Fibroblast of peridontal ligament (primary cell): ENCODE data around the gene SAA2.
"Not testable (repeated sequence)": the region's sequence is repeated elsewhere in the genome, so short reads cannot be mapped to it uniquely, and the experiment has no call there.

ENCODE experiments used
- DNase-seq: peaks from one replicate; pipeline ENCODE4 v3.0.0-alpha.2; 2010; ENCODE audit errors: extremely low read depth

Gene SAA2

DNA sequence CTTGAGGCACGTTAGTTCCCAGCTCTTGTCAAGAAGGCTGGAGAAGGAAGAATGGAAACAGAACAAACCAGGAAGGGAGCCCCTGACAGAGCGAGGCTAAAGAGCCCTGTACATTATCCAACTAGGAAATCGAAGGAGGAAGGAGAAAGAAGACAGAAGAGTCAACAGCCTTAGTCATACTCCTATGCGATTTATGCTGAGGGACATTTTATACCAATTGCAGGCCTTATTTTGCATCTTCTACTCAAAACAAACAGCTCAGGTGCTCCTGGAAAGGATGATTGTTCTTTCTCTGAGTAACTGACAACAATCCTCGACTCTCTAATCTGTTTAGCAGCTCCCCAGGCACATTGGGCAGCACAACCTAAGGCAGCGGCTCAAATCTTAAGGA lies 1.3 kb downstream of the SAA2 start:
- DNase-seq, result not testable (repeated sequence)

GRCh38 chr11:18246379-18247190 lies 1.9 kb downstream of the SAA2 start:
- DNase-seq, result not testable (repeated sequence)

DNA sequence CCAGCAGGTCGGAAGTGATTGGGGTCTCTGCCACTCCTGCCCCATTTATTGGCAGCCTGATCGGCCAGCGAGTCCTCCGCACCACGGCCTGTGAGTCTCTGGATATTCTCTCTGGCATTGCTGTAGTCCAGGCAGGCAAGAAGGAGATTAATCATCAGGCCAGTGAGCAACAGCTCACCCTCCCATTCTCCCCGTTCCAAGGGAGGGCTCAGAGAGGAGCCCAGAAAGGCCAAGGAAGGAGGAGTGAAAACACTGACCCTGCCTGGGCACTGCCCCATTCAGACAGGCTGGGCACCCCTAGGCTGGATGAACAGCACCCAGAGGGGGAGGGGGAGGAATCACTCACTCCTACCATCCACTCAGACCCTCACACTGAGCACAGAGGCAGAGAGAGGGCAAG lies 3.1 kb downstream of the SAA2 start:
- no peak for DNase-seq

GRCh38 chr11:18243783-18244362 lies 4.6 kb downstream of the SAA2 start:
- peak; percentile 79 for DNase-seq

- no peak for DNase-seq
Observed at GRCh38 chr11:18239655-18240054, 8.8 kb downstream of the SAA2 start.

DNA sequence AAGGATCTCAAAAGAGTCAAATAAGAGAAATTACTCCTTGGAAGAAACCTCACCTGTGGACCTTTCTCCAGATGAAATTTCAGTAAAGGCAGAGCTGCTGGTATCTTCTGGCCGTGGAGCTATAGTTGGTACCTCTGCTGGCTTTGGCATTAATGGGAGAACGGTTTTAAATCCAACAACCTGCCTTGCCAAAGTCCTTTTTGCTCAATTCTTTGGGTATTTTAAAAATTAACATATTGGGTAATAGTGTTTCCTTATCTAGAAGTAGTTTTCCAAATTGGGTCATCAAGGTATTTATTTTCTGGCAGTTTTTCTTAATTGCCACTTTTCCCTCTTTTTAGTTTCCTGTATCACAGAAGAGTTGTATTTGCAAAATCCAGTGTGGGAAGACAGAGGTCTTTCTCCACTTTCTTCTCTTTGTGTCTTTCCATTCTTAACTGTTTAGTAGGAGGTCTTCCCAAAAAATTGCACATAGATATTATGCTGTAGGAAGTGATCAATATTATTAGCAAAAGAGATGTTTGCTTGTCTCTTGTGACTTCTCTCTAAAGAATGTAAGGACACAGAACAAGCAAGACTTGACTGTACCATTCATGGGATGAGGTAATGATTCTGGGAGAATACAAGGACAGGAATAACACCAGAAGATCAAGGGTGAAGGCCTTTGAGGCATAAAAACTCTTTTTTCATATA lies 11.7 kb downstream of the SAA2 start, which contains the start of gene SAA4:
TSS of gene SAA4 (minus strand) at position 139 of the 693 bp plus-strand sequence. CDS start 876 bp downstream, outside the sequence.
- no peak for DNase-seq

- no peak for DNase-seq
Observed at GRCh38 chr11:18235394-18236334, 12.8 kb downstream of the SAA2 start.

DNA sequence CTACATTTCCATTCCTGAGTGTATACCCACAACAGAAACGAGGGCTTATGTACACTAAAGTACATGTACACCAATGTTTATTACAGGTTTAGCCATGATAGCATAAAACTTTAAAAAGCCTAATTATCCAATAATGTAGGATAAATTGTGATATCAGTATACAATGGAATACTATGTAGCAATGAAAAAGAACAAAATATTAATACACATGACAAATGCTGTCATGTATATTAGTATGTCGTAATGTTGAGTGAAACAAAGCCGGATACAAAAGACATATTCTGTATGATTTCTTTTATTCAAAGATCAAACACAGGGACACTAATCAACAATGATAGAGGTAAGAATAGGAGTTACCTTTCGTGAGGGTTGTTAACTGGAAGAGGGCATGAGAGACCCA lies 14.6 kb downstream of the SAA2 start:
- no peak for DNase-seq

- no peak for DNase-seq
Observed at GRCh38 chr11:18230859-18231258, 17.6 kb downstream of the SAA2 start.

GRCh38 chr11:18229501-18229900 lies 19.0 kb downstream of the SAA2 start:
- no peak for DNase-seq

GRCh38 chr11:18225913-18226312 lies 22.6 kb downstream of the SAA2 start:
- DNase-seq, result no peak

GRCh38 chr11:18223591-18224387 lies 24.7 kb downstream of the SAA2 start:
- no peak for DNase-seq

GRCh38 chr11:18222814-18223421 lies 25.6 kb downstream of the SAA2 start:
- no peak for DNase-seq

DNA sequence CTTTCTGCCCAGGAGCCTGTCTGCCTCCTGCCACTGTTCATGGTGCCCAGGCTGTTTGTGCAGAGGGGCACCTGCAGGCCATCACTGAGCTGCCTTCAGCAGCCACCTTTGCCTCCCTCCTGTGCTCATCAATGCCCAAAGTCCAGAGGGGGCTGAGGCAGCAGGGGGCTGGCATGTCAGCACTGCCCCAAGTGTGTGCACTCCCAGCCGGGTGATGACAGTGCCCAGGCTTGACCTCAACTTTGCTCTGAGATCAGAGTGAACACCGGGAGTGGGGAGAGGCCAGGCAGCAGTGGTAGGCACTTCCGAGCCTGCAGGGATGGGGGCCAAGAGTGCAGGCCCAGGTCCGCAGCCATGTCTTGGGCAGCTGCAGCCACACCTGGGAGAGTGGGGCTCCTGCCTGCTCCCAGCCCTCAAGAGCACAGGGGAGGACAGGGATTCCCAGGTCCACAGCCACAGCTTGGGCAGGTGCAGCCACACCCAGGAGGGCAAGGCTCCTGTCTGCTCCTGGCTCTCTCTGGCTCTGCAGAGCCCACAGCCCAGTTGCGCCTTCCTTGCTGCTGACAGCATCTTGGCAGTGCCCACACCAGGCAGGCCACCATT lies 27.1 kb downstream of the SAA2 start:
- DNase-seq, result no peak

DNA sequence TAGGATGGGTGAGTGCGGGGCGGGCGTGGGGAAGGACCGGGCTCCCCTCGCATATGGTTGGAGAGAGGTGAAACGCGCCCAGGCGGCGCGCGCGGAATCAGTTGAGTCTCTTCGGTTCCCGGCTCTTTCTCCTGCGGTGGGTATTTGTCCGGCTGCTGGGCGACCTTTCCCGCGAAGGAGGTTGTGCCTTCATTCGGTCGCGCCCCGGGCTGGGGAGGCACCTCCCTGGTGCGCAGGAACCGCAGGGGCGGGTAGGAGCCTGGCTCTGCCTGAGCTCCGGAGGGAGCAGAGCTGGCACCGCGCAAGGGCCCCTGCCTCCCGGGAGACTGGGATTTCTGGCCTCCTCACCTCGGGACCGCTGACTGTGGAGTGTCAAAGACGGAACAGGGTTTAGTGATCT lies 39.4 kb downstream of the SAA2 start:
- no peak for DNase-seq

DNA sequence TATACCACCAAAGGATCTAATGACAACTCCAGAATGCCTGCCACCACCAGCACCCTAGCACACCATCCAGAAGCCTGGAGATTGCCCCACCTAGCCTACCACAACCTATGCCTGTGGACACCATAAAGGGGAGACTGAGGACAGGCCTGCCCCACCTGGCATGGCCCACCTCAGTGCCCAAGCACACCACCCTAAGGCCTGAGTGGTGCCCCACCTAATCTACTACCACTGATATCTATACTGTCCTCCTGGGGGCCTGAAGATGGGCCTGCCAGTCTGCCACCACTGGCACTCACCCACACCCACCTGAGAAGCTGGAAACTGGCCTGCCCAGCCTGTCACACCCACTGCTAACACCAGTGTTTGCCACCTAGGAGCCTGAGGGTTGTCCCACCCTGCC lies 43.7 kb downstream of the SAA2 start:
- DNase-seq, result no peak

GRCh38 chr11:18204220-18204619 lies 44.2 kb downstream of the SAA2 start:
- no peak for DNase-seq

DNA sequence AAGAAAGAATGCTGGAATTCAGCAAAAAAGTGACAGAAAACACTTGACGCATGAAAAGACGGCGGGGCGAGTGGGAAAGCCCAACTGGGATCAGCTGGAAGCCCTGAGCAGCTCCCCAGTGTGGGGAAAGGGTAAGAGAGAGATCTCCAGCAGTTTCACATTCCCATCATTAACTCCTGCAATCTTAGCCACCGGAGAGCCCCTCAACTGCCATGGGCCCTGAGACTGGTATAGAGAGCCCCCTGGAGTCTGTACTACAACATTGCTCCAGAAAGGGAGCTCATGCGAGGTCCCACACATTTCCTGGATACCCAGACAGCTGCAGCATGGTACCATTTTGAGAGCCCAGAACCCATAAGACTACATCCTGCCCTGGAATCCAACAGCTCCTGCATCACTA lies 44.7 kb downstream of the SAA2 start:
- peak; percentile 3 for DNase-seq

DNA sequence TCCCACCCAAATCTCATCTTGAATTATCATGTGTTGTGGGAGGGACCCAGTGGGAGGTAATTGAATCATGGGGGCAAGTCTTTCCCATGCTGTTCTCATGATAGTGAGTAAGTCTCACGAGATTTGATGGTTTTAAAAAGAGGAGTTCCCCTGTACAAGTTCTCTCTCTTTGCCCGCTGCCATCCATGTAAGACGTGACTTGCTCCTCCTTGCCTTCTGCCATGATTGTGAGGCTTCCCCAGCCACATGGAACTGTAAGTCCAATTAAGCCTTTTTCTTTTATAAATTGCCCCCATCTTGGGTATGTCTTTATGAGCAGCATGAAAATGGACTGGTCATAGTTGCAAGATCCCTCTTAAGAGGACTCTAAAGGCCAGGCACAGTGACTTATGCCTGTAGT lies 50.7 kb downstream of the SAA2 start:
- DNase-seq, result not testable (repeated sequence)

DNA sequence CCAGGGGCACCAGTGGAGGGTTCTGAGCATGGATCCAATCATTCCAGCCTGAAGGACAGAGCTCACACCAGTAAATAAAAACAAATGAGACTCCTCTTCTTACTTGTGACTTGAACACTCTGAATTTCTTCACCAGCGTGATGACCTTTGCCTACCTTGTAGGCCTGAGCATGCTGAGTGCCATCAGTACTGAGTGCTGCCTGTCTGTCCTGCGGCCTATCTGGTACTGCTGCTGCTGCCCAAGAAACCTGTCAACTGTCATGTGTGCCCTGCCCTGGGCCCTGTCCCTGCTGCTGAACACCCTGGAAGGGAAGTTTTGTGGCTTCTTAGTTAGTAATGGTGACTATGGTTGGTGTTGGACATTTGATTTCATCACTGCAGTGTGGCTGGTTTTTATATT lies 51.9 kb downstream of the SAA2 start:
- no peak for DNase-seq
